IPS-18c (cell line): ENCODE measurements around the gene AGPAT4.

Experiments
- H3K4me3 ChIP-seq: 2 replicates; pipeline ENCODE4 v1.7.0; 2013; ENCODE audit warnings: low read depth, mild to moderate bottlenecking, low read length, moderate library complexity; ENCODE audit not compliant: insufficient read depth
- H3K9me3 ChIP-seq: one replicate; pipeline ENCODE4 v1.6.1; 2013; ENCODE audit warnings: mild to moderate bottlenecking, low read length, moderate library complexity; ENCODE audit not compliant: control insufficient read depth, insufficient read depth

AGPAT4 gene

GRCh38 chr6:161266513-161267230 is 7.2 kb downstream of the AGPAT4 start:
- no peaks in the 10 kb centered on the region for H3K9me3 ChIP-seq
- H3K4me3 ChIP-seq, result no peak overlapping the region

GRCh38 chr6:161265975-161266374 is 7.9 kb downstream of the AGPAT4 start:
- H3K4me3 ChIP-seq, result no peak overlapping the region
- H3K9me3 ChIP-seq, result no peaks in the 10 kb centered on the region

GRCh38 chr6:161265554-161265953 is 8.3 kb downstream of the AGPAT4 start:
- H3K9me3 ChIP-seq, result no peaks in the 10 kb centered on the region

DNA sequence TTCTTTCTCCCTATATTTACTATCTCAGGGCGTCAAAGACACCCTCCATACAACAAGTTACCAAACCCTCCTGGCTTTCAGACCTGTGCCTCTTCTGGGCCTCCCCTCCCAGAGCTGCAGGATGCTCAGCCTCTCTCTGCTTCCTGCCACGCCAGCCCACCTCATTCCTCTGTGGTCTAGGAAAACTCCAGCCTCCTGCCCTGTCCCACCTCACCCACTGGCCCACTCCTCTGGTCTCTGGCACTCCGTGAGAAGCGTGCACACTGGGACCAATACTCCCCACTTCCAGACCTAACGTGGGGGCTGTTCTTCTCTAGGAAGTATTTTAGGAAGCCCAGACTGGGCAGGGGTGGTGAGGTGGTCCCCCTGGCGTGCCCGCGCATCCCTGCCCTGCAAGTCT is 9.7 kb downstream of the AGPAT4 start:
- no peak overlapping the region for H3K4me3 ChIP-seq
- peaks cover 2% of the 10 kb centered on the region for H3K9me3 ChIP-seq

More at GRCh38 chr6:161265554-161265953, 8.3 kb downstream of the AGPAT4 start:
- no peak overlapping the region for H3K4me3 ChIP-seq

DNA sequence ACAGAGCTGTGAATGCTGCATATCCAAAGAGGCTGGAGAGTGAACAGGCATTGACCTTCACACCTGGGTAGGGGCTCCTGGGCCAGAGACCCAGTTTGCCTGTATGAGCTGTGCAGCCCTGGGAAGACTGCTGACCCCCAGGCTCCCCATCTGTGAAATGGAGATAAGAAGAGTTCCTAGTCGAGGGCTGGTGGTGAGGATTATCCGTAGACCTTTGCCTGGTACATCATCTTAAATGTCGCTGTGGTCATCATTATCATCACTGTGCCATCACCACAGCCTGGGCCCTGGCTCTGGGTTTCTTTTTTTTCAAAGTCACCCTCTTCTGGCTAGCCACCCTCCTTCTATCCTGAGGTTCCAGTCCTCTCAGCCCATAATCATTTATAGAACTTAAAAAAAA is 12.0 kb downstream of the AGPAT4 start:
- no peak overlapping the region for H3K4me3 ChIP-seq
- peaks cover 2% of the 10 kb centered on the region for H3K9me3 ChIP-seq

- peaks cover 2% of the 10 kb centered on the region for H3K9me3 ChIP-seq
These were observed 12.5 kb downstream of the AGPAT4 start for GRCh38 chr6:161261325-161261724.

GRCh38 chr6:161259302-161259701 is 14.6 kb downstream of the AGPAT4 start:
- H3K9me3 ChIP-seq, result peaks cover 2% of the 10 kb centered on the region

More at GRCh38 chr6:161261325-161261724, 12.5 kb downstream of the AGPAT4 start:
- H3K4me3 ChIP-seq, result no peak overlapping the region

GRCh38 chr6:161257793-161258457 is 15.9 kb downstream of the AGPAT4 start:
- Histone ChIP-seq H3K9me3 (peaks cover 2% of the 10 kb centered on the region), H3K4me3 (no peak overlapping the region)

More at GRCh38 chr6:161259302-161259701, 14.6 kb downstream of the AGPAT4 start:
- no peak overlapping the region for H3K4me3 ChIP-seq

- Histone ChIP-seq H3K4me3 (no peak overlapping the region), H3K9me3 (peaks cover 2% of the 10 kb centered on the region)
These were observed 17.5 kb downstream of the AGPAT4 start for GRCh38 chr6:161256407-161256806.

- peaks cover 2% of the 10 kb centered on the region for H3K9me3 ChIP-seq
- no peak overlapping the region for H3K4me3 ChIP-seq
These were observed 18.3 kb downstream of the AGPAT4 start for GRCh38 chr6:161255518-161255917.

- Histone ChIP-seq H3K4me3 (no peak overlapping the region), H3K9me3 (peaks cover 2% of the 10 kb centered on the region)
These were observed 19.2 kb downstream of the AGPAT4 start for GRCh38 chr6:161254464-161255253.

- Histone ChIP-seq H3K4me3 (no peak overlapping the region), H3K9me3 (no peaks in the 10 kb centered on the region)
These were observed 19.8 kb downstream of the AGPAT4 start for GRCh38 chr6:161254126-161254463.

DNA sequence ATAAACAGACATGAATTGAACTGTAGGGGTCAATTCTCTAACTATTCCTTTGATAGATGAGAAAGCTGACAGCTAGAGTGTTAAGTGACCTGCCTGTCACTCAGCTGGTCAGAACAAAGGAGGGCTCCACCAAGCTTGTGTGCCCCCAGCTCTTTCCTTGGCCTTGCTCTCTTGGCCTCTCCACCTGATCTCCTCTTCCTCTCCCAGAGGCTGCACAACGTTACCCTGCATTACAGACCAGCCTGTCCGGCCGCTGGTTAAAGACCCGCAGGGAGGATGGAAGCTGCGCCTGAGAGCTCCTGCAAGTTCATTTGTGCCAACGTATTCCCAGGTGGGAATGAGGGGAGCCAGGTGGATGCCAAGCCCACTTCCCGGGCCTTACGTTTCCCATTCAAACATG is 22.5 kb downstream of the AGPAT4 start:
- H3K4me3 ChIP-seq, result no peak overlapping the region
- H3K9me3 ChIP-seq, result no peaks in the 10 kb centered on the region

GRCh38 chr6:161249327-161249726 is 24.5 kb downstream of the AGPAT4 start:
- no peaks in the 10 kb centered on the region for H3K9me3 ChIP-seq
- no peak overlapping the region for H3K4me3 ChIP-seq

DNA sequence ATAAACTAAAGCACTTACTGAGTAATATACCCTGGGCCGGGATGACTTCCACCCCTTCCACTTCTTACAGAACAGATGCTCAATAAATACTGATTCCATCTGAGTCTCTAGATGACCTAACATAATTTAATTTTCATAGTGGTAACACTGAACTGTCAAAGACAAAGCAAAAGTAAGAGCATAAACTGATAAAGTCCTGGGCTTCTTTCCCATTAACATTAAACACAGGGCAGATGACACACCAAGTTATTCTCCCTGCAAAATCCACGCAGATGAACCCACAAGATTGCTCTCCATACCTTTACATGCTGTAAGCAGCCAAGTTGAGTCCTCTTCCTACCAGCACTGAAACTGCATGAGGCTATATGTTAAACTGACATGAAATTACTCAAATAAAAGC is 27.1 kb downstream of the AGPAT4 start:
- Histone ChIP-seq H3K4me3 (no peak overlapping the region), H3K9me3 (no peaks in the 10 kb centered on the region)

DNA sequence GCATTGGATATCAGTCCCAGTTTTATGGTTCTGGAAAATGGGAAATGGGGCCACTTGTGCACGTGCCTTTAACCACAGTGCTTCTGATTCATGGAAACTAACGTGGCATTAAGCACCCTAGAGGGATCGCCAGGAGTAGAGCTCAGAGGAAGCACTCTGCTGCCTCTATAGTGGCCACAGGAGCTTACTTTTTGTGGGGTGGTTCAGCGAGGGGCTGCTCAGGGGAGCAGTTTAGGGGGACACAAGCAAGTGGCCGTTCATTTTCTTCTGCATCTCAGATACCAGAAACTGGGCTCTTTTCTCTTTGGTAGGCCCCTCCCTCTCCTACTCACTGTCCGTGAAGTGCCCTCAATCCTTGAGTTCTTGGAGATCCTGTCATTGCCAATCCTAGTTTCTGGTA is 28.5 kb downstream of the AGPAT4 start:
- Histone ChIP-seq H3K9me3 (no peaks in the 10 kb centered on the region), H3K4me3 (no peak overlapping the region)

- H3K4me3 ChIP-seq, result no peak overlapping the region
These were observed 29.1 kb downstream of the AGPAT4 start for GRCh38 chr6:161244725-161245124.

More at GRCh38 chr6:161244725-161245124, 29.1 kb downstream of the AGPAT4 start:
- no peaks in the 10 kb centered on the region for H3K9me3 ChIP-seq
